ENCODE results near the gene TBCCD1.
"Not testable (repeated sequence)": the region's sequence is repeated elsewhere in the genome, so short reads cannot be mapped to it uniquely, and the experiment has no call there.

The TBCCD1 gene

DNA sequence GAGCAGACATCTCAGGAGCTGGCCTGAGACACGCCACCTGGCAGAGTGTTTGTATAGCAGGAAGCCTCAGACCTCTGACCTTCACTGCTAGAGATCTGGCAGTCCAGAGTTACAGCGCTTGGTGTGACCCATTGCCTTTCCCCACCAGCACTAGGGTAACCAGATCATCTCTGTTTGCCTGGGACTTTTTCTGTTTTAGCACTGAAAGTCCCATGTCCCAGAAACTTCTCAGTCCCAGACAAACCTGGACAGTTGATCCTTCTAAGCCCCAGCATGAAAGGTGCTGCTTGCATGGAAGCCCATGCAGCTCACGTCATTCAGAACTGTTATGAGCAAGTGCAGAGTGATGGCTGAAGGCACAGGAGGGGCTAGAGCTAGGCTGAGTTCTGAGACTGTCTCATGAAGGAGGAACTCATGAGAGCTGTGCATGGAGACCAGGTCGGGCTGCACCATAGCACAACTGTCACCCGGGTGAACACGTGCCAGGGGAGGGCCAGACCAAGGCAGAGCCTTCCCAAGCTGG is 27.5 kb upstream of the TBCCD1 start:
- no peak for DNase-seq (ENCODE audit: low spot score)

DNA sequence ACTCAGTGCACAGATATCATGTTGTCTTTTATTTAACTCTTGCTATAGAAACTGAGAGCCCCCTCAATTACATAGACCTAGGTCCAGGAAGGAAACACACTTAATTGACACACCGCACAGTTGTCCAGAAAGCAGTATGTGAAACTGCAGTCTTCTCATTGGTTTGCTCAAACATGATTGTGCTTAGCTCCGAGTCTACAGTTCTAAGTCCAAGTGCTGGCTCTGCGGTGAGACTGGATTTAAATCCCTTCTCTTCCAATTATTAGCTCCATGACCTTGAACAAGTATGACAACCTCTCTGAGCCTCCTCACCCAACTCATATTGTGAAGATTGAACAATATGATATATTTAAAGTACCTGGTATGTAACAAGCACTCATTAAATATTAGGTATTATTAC is 26.7 kb upstream of the TBCCD1 start:
- DNase-seq (ENCODE audit: low spot score), result no peak

DNA sequence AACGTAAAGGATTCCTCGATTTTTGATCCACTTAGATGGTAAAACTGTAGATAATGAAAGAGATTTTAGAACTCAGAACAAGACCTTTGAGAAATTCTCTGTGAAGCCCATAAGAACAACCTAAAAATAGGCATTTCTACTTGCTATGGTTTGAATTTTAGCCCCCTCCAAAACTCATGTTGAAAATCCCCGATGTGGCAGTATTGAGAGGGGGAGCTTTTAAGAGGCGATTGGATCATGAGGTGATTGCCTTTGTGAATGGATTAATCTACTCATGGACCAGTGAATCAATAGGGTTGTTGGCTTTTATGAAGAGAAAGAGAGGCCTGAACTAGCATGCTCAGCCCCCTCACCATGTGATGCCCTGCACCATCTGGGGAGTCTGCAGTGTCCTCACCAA is 25.5 kb upstream of the TBCCD1 start:
- DNase-seq (ENCODE audit: low spot score), result no peak

DNA sequence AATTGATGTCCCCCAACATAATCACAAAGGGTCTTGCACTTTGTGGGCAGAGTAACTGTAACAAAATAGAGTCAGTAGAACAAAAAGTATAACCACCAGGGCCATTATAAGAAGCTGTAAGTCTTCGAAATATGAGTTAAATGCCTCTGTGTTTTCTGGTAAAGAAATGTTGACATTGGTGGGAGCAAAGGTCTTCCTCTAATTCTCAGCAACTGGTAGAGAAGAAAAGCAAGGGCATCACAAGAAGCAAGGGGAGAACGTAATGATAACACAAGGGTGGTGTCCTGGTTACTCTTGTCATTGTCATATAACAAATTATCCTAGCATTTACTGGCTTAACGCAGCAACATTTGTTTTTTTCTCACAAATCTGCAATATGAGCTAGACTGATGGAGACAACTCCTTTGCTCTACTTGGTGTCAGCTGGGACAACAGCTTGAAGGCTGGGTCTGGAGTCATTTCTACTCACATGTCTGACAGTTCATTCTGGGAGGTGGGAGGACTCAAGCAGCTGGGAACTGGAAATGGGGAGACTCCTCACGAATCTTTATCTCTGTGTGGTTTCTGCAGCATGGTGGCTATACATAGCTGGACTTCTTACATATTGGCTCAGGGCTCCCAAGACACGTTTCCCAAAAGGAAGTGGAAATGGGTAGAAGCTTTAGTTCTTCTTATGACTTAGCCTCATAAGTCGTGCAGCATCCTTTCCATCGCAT is 23.6 kb upstream of the TBCCD1 start:
- no peak for DNase-seq (ENCODE audit: low spot score)

DNA sequence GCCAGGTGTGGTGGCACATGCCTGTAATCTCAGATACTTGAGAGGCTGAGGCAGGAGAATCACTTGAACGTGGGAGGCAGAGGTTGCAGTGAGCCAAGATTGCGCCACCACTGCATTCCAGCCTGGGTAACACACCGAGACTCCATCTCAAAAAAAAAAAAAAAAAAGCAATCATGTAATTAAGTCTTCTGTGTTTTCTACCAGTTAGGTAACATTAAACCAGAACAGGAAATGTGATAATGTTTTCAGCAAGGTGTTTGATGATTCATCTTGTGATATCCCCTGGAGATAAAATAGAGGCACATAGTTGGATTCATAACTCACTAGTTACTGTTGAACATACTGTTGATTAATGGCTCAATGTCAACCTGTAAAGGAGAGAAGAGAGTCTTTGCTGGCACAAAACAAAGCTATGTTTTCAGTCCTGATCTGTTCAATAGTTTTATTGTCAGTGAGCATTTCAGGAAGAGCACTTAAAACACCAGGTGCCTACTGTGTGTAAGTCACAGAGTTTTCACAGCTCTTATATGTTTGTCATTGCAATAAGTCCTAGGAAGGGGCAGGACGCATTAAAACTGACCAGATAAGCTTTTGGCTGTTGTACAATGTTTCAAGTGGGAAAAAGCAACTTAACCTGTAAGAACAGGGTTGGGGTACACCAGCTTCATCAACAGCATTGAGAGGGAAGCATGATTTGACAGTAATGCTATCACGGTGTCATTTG is 22.9 kb upstream of the TBCCD1 start:
- peak; percentile 71 for DNase-seq (ENCODE audit: low spot score)

DNA sequence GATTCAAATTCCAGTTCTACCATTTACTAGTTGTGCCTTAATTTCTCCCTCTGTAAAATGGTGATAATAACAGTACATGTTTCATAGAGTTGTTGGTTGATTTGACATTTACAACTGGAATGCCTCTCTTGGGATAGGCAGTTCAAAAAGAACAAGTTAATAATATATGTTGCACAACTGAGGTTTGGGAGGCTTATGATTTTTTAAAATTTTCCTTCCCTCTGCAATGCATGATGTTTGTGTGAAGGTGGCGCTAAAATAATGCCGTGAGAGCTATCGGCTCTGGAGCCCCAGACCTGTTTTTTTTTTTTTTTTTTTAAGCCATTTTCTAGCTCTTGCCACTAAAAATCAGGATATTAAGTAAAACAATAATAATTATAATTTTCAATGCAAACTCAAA is 22.0 kb upstream of the TBCCD1 start:
- no peak for DNase-seq (ENCODE audit: low spot score)

DNA sequence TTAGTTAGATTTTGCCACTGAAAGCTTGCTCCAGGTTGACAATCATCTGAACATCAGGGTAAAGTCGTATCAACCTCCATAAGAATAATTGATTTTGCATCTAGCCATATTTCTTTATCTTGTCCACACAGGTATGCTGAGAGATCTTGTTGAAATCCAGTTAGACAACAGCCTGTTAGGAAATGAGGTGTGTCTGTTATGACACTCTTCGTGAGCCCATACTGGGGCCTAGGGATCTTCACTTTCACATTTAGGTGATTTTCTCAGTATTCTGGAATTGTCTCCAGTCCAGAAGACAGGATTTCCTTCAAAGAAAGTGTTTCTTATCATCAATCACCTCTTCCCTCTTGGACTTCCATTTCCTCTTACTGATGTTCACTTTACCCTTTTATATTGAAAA is 21.5 kb upstream of the TBCCD1 start:
- DNase-seq (ENCODE audit: low spot score), result peak; percentile 56

DNA sequence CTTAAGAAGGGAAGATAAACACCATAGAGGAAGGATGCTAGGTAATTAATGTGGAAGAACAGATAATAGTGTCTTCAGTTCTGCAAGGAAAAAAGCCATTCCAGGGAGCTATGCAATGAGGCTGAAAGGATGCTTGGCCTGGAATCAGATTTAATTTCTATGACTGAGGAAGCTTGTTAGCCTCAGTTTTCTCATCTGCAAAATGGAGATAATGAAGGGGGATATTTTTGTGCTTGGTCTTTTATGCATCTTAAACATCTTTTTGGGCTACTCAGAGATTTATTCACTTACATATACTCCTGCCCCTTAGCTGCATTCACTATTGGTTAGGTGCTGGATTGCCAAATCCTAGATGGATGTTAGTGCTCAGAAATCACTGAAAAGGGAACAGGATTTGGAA is 20.0 kb upstream of the TBCCD1 start:
- no peak for DNase-seq (ENCODE audit: low spot score)

DNA sequence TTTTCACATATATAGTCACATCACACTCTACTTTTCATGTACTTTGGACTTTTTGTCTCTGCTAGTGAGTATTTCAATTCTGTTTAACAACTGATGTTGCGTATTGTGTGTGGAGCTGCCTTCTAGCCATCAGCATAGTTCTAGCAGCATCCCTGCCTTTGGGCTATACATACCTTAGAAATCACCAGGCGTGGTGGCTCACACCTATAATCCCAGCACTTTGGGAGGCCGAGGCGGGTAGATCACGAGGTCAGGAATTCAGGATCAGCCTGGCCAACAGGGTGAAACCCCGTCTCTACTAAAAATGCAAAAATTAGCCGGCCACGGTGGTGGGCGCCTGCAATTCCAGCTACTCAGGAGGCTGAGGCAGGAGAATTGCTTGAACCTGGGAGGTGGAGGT is 19.1 kb upstream of the TBCCD1 start:
- DNase-seq (ENCODE audit: low spot score), result not testable (repeated sequence)

DNA sequence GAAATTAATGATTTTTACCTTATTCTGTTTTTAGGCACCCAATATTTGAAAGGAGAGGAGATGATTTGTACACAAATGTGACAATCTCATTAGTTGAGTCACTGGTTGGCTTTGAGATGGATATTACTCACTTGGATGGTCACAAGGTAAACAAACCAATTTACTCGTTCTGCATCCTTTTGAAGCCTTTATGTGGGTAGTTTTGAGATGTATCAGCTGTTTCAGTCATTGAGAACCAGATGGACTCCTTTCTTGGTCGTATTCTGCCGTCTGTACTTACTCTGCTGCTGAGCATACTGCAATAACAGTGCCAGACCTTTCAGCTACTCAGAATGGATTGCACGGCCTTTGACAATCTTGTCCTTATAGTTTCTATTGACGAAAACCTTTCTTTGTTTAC is 16.7 kb upstream of the TBCCD1 start:
- no peak for DNase-seq (ENCODE audit: low spot score)

DNA sequence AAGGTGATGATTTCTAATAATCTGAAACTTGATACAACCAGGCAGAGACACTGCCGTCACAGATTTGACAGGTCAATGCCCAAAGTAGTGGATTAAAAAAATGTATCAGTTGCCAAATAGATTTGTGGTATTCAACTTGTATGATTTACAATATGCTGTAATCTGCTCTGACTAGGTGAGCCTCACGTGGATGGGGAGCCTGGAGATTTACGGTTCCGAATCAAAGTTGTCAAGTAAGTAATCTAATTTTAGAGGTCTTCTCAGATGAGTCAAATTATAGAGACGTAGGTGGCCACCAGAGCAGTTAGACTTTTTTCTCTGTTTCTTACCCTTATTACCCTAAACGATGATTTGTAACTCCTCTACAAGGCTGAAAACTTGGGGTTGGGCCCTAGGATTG is 15.4 kb upstream of the TBCCD1 start:
- no peak for DNase-seq (ENCODE audit: low spot score)

DNA sequence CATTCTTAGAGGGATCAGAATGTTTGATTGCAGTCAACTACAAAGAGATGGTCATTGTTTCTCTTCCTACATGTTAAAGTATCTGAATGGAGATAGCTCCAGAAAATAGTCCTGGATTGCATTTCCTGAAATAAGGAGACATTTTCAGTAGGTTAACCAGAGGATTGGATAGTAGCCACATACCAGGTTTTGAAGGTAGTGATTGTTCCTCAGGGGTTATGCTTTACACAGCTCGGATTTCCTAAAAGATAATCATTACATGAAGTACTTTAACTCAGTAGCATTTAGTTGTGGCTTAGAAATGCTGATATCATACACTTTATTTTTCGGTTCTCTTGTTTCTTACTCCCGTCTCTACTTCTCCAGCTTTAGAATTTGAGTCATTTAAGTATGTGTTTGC is 13.6 kb upstream of the TBCCD1 start:
- DNase-seq (ENCODE audit: low spot score), result no peak

DNA sequence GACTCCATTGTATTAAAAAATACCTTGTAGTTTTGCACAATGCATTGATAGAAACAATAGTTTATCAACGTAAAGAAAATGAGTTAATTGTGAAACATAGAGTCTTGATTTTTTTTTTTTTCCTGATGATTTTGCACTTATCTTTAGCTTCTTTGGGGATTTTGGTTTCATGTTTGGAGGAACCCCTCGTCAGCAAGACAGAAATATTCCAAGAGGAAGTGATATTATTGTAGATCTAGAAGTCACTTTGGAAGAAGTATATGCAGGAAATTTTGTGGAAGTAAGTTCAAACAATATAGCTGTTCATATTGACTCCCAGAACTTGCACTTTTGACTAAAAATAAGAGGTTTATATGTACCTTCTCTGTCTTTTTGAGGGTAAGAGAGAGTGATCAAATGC is 10.4 kb upstream of the TBCCD1 start:
- DNase-seq (ENCODE audit: low spot score), result no peak

DNA sequence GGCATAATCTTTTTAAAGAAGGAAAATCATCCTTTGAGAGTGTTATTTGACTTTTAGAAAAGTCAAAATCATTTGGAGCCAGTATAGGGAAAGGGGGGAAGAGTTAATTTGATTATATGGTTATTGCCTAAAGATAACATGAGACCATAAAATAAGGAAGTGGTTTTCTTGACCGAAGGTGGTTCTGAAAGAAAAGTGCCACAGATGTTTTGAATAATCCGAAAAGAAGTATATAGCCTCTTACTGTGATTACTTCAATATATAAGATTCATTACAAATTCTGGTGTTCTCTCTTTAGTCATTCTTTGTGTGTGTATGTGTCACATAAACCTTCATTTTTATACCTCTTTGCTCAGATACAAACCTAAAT is 4.5 kb upstream of the TBCCD1 start:
- DNase-seq (ENCODE audit: low spot score), result no peak

DNA sequence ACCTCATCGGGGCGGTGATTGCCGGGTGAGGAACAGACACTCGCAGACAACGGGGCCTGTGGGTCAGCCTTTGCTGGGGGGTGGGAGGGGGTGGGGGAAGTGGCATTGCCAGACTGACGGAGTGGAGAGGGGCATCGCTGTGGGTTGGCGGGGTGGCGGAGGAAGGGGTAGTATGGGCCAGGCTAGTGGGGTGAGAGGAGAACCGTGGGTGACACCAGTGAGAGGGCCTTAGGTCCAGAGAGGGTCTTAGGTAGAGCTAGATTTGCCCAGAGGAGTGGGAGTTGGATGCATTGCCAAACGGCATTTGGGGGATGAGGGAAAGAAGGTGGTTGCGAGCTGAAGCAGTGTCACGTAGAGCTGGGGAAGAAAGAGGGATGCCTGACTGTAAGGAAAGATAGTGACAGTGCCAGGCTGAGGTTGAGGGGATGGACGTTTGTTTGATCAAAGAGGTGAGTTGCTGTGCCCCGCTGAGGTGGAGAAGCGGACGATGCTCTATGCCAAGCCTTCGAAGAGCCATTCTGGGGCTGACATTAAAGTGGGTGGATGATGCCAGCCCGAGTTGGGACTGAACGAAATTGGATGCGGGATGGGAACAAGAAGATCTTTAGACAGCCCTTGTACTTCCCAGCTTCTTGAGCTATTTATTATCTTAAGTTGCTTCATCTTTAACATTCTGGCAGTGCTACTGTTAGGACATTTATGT is 4.0 kb upstream of the TBCCD1 start:
- DNase-seq (ENCODE audit: low spot score), result no peak

DNA sequence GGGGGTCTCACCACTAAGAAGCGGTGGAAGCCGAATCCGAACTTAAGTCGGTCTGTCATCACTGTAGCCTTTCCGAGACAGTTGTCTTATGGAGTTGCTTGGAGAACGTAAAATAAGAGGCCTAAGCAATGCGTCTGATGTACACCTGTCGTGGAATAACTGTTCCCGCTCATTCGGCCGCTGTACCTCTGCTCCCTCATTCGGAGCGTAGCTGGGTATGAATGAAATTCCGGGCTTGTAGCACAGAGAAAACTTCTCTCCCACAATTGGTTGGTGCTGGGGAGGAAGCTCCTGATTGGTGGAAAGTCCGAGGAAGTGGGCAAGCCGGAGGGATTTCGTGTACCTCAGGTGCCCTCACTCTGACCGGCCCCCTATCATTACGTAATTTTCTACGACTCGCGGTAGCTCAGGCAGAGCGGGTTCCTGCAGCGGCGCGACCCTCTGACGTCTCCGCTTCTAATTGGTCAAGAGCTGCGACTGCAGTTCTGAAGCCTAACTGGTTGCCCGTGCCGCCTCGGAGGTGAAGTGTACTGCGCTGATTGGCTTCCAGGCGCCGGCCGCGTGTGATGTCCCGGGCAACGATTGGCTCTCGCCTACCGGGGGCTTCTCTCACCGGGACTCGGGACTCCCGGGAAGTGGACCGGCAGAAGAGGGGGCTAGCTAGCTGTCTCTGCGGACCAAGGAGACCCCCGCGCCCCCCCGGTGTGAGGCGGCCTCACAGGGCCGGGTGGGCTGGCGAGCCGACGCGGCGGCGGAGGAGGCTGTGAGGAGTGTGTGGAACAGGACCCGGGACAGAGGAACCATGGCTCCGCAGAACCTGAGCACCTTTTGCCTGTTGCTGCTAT is 3.2 kb upstream of the TBCCD1 start, which contains the start of gene DNAJB11:
Gene DNAJB11, plus strand, starts transcription at position 625 of the 845 bp plus-strand sequence. Its CDS starts 178 bp downstream, at position 803.
- DNase-seq (ENCODE audit: low spot score), result peak; percentile 99

DNA sequence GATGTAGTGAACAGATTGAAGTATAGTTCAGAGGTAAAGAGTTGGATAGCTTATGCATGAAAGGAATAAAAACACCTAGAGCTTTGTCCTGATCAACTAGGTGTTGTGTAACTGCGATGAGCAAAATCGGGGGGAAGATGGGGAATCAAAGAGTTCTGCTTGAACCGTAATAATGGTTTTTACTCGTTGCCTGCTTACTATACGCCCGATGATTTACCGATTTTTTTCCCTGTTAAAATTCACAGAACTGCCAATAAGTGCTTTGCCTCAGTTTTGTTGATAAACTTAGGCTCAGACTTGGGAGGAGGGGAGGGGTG is 2.6 kb upstream of the TBCCD1 start:
- DNase-seq (ENCODE audit: low spot score), result no peak

DNA sequence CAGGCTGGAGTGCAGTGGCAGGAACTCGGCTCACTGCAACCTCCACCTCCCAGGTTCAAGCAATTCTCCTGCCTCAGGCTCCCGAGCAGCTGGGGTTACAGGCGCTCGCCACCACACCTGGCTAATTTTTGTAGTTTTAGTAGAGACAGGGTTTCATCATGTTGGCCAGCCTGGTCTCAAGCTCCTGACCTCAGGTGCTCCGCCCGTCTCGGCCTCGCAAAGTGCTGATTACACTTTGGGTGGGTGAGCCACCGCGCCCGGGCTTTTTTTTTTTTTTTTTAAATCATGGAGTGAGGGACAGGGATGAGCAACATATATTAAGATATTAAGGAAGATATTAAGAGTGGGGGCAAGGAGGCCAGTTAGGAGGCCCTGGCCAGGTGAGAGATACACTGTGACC is 2.2 kb upstream of the TBCCD1 start:
- not testable (repeated sequence) for DNase-seq (ENCODE audit: low spot score)

DNA sequence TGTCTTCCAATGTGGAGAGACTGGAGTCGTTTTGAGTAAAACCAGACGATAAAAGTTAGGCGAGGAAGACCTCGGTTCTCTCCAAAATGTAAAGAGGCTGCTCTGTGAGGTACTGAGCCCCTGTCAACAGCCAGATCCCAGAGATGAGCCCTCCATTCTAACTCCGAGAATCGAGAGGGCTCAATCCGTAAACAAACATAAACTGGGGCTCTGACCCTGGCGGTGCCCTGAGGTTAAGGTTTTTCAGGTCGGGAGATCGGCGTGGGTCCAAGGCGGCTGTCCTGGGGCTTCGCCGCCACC is 417 bp downstream of the TBCCD1 start:
- no peak for DNase-seq (ENCODE audit: low spot score)

DNA sequence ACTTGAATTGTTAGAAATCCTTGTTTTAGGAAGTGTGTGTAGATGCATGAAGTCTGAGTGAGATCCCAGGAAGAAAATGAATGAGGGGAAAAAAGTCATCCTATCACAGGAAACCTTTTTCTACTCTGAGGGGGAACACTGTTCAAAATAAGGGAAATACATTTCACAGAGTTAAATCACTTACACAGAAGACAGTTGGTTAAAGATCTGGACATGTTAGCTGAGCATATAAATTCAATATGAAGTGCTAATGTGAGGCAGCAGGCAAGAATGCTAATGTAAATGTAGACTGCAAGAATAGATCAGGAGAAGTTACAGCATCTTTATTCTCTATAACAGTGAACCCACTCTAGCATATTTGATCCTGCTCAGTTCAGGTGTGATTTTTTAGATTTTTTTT is 2.6 kb downstream of the TBCCD1 start:
- no peak for DNase-seq (ENCODE audit: low spot score)

DNA sequence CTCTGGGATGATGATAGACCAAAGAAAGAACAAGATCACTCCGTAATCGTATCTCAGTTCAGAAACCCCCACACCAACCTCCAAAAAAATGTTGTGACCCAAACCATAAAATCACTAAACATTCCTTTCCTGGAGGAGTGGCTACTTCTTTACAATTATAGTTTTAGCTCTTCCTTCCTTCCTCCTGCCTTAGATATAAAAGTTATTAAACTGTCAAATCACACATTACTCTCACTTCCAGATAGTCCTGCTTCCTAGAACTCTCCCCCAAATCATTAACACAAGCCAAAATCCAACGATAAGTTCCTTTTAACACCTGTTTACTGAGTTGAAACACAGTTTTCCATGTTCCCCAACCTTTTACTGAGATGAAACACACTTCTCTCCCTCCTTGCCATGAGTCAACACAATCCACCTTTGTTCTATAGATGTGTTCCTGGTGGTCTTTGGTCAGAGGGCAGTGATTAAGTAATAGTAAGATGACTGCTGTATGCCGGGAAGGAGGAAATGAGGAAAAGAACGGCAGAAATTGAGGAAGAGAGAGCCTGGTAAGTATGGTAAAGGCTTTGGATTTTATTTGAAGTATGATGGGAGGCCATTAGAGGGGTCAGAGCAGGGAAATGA is 14.6 kb downstream of the TBCCD1 start:
- DNase-seq (ENCODE audit: low spot score), result no peak

DNA sequence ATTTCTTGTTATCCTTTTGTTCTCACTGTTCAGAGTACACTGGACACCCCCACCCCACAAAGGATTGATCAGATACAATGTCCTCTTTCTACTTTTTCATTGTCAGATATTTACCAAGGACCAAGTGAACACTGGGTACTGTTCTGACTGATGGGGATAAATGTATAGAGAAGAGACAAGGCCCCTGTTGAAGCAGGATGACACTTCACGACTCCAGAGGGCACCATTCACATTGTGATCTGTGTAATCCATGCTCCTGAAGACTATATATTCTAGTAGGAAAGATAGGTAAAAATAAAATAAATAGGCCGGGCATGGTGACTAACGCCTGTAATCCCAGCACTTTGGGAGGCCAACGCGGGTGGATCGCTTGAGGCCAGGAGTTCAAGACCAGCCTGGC is 15.8 kb downstream of the TBCCD1 start:
- DNase-seq (ENCODE audit: low spot score), result no peak
